Measurements from ENCODE around the gene NEK1.

The NEK1 gene, protein sequence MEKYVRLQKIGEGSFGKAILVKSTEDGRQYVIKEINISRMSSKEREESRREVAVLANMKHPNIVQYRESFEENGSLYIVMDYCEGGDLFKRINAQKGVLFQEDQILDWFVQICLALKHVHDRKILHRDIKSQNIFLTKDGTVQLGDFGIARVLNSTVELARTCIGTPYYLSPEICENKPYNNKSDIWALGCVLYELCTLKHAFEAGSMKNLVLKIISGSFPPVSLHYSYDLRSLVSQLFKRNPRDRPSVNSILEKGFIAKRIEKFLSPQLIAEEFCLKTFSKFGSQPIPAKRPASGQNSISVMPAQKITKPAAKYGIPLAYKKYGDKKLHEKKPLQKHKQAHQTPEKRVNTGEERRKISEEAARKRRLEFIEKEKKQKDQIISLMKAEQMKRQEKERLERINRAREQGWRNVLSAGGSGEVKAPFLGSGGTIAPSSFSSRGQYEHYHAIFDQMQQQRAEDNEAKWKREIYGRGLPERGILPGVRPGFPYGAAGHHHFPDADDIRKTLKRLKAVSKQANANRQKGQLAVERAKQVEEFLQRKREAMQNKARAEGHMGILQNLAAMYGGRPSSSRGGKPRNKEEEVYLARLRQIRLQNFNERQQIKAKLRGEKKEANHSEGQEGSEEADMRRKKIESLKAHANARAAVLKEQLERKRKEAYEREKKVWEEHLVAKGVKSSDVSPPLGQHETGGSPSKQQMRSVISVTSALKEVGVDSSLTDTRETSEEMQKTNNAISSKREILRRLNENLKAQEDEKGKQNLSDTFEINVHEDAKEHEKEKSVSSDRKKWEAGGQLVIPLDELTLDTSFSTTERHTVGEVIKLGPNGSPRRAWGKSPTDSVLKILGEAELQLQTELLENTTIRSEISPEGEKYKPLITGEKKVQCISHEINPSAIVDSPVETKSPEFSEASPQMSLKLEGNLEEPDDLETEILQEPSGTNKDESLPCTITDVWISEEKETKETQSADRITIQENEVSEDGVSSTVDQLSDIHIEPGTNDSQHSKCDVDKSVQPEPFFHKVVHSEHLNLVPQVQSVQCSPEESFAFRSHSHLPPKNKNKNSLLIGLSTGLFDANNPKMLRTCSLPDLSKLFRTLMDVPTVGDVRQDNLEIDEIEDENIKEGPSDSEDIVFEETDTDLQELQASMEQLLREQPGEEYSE (N-terminal part only)

DNA sequence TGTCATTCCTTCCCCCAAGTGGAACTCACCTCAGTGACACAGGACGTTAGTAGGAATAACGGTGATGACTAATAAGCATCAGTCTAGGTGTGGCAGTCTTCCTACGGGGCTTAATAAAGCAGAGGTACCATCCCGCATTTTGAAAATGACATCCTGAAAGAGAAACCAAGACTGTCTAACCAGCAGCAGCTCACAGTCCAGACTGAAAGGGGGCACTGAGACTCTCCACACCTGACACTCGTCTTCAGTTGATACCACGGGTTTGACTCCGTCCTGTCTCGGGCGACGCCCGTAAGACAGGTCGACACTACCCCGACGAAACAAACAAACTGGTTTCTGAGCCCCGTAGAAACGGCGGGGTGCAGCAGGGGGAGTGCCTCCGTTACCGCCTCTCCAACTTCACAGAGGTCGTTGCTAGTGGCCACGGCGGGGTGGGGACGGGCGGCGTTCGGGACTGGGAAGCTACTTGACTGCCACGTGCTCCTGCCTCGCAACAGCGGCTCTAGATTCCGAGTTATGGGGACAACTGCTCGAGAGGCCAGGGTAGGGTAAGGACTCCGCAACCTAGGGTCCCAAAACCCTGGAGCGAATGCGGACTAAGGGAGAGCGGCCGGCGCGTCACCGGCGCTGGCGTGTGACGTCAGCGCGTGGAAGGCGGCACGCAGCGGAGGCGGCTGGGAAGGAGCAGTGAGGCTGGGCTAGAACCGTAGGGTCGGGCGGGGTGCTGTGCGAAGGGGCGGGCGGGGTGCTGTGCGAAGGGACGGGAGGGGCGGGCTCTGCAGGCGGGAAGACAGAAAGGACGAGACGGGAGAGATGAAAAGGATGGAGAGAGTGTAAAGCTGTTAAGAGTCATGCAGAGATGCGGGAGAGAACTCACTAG lies at the start of gene NEK1:
Gene NEK1, minus strand, starts transcription at position 593 of the 880 bp plus-strand sequence. CDS start 9,953 bp downstream, outside the sequence.
- DNase-seq (ENCODE audit: extremely low spot score, insufficient read length, low read depth) (peak; percentile 71), FAIRE-seq (peak; percentile 94)

DNA sequence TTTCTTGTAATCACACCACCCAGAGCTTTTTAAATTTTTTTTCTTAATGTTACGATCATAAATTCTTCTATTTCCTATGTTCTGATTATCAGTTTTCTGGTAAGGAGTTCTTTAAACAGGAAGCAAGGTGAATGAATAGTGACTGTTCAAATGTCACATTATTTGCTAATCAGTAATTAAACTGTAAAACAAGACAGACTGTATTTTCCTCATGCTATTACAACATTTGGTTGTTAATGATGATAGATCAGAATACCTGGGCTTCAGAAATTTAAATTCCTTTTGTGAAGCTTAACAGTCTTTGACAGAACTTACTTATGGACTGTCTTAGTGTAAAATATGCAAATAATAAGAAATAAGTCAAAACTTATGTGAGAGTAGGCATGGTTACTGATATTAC lies 49.4 kb upstream of the NEK1 start:
- no peak for FAIRE-seq
- DNase-seq (ENCODE audit: extremely low spot score, insufficient read length, low read depth): no peak

GRCh38 chr4:169660929-169661328 lies 48.5 kb upstream of the NEK1 start:
- DNase-seq (ENCODE audit: extremely low spot score, insufficient read length, low read depth) (no peak), FAIRE-seq (no peak)

DNA sequence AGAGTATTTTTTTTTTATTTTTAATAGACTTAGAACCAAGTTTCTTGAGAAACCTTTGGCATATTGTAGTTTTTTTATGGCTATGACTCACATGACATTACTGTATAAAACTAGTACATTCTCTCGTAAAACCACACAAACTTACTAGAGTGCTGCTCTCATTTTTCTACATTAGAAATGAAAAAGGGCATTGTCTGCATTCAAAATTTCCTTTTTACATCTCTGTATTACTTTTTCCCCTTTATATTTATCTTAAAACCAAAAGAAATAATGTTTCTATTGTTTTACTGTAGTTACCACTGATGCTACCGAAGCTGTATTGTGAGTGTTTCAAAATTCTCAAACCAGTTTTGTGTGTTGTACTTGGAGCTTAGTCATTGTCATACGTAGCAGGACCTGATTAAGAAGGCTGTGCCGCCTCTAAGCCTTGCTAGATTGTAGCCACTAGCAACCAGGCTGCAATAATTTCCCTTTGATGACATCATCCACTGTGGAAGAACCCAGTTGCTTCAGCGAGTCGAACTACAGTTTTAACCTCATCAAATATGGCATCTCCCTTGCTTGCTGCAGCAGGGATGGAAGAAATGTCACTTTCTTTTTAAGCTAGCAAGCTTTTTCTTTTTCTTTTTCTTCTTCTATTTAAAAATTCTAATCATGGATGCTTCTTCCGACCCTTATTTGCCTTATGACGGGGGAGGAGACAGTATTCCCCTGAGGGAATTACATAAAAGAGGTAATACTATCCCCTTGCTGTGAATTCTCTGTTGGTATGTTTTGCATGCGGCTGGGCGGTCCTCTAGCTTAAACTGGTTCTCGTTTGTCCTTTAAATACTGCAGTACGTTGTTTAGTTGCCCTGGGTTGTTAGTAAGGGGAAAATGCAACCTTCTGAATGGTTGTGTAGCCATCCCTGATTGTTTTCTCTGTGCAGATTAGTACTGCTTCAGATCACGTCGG lies 47.6 kb upstream of the NEK1 start:
- DNase-seq (ENCODE audit: extremely low spot score, insufficient read length, low read depth) (peak; percentile 26), FAIRE-seq (peak; percentile 95)

- no peak for DNase-seq (ENCODE audit: extremely low spot score, insufficient read length, low read depth)
- peak; percentile 15 for FAIRE-seq
Observed at GRCh38 chr4:169658975-169659715, 46.8 kb upstream of the NEK1 start.

DNA sequence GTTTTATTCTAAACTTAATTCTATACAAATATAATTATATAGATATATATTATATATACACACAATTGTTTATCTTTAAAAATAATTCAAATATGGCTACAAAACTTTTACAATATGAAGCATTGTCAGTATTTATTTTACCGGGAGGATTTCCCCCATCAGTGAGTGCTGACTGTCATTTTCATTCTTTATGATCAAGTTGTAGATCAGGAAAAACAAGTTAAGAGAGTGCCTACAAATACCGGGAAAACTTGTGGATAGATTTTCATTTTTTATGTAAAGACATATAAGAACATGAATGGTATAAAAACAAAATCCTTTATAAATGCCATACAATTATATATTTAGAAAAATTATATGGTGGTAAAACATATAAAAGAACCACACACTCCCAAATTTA lies 45.8 kb upstream of the NEK1 start:
- DNase-seq (ENCODE audit: extremely low spot score, insufficient read length, low read depth): no peak
- FAIRE-seq: no peak

GRCh38 chr4:169657470-169658107 lies 45.2 kb upstream of the NEK1 start:
- no peak for DNase-seq (ENCODE audit: extremely low spot score, insufficient read length, low read depth)

GRCh38 chr4:169655401-169655800 lies 43.0 kb upstream of the NEK1 start:
- FAIRE-seq: no peak
- no peak for DNase-seq (ENCODE audit: extremely low spot score, insufficient read length, low read depth)

More at GRCh38 chr4:169657470-169658107, 45.2 kb upstream of the NEK1 start:
- FAIRE-seq: peak; percentile 55

- no peak for FAIRE-seq
Observed at GRCh38 chr4:169652535-169652934, 40.2 kb upstream of the NEK1 start.

DNA sequence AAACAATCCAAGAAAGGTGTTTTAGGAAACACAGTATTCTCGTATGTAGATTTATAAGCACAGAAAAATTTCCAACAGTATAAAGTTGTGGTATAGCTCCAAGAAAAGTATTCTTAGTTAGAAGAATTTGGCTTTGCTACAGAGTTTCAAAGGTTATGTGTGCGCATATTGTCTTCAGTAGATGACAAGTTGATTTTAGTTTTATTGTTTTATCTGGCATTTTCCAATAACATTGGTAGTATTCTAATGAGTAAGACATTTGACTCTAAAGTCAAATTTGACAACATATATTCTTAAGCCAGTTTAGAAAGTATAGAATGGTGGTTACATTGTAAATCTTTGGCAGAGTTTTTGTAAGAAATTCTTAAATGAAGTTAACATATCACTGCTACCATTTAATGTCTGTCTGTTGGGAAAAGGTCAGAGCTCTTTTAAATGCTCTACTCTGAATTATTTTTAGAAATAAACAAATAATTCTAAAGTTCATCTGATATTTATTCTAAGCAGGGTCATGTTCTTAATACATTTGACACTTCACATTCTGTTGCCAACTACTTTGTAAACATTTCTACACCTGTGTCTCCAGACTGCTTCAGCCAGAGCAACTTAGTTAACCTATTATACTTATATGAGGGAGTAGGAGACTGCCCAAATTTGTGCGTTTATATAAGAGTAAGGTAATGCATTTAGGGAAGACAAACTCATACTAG lies 38.0 kb upstream of the NEK1 start:
- DNase-seq (ENCODE audit: extremely low spot score, insufficient read length, low read depth): no peak
- no peak for FAIRE-seq

More at GRCh38 chr4:169652535-169652934, 40.2 kb upstream of the NEK1 start:
- no peak for DNase-seq (ENCODE audit: extremely low spot score, insufficient read length, low read depth)

GRCh38 chr4:169649545-169650226 lies 37.3 kb upstream of the NEK1 start:
- FAIRE-seq (no peak), DNase-seq (ENCODE audit: extremely low spot score, insufficient read length, low read depth) (no peak)

GRCh38 chr4:169645627-169646026 lies 33.2 kb upstream of the NEK1 start:
- DNase-seq (ENCODE audit: extremely low spot score, insufficient read length, low read depth) (no peak), FAIRE-seq (no peak)

- DNase-seq (ENCODE audit: extremely low spot score, insufficient read length, low read depth) (no peak), FAIRE-seq (no peak)
Observed at GRCh38 chr4:169644802-169645201, 32.4 kb upstream of the NEK1 start.

- FAIRE-seq (no peak), DNase-seq (ENCODE audit: extremely low spot score, insufficient read length, low read depth) (no peak)
Observed at GRCh38 chr4:169640261-169640870, 28.0 kb upstream of the NEK1 start.

GRCh38 chr4:169634975-169635374 lies 22.6 kb upstream of the NEK1 start:
- FAIRE-seq (no peak), DNase-seq (ENCODE audit: extremely low spot score, insufficient read length, low read depth) (no peak)

- no peak for FAIRE-seq
Observed at GRCh38 chr4:169632896-169633295, 20.5 kb upstream of the NEK1 start.

More at GRCh38 chr4:169632896-169633295, 20.5 kb upstream of the NEK1 start:
- DNase-seq (ENCODE audit: extremely low spot score, insufficient read length, low read depth): no peak
